ENCODE results near the gene SLC7A9. TPM values are rescaled to one million over a fixed set of nuclear protein-coding genes. Genes with fewer than 3 reads are reported as not detected.

Gene SLC7A9
- total and polyA plus RNA-seq, 2 donors (not counting 1 experiment from before 2014, with no cell fraction given) = 0.17 TPM; not detected in 1

DNA sequence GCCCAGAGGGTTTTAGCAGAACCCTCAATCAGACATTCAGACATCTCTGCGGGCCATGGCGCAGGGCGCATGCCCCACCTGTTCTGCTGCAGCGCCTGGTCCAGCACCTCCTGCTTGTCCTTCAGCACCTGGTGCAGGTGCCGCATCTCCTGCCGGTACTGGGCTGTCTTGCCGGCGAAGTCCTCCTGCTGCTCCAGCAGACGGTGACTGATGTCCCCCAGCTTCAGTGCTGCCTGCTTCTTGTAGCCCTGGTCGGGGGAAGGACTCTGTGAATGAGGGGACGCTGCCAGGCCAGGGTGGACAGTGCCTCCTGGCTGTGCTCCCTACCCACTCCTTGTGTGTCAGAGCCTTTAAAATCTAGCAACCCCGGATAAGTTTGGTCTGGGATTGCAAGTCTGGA, 12.2 kb upstream of the SLC7A9 start:
- H3K79me2 ChIP-seq (ENCODE audit: control insufficient read depth, insufficient read depth, low read length) = no peaks in the 10 kb centered on the region
- DNase-seq (ENCODE audit: low read depth in 2 of 2) = no peak
- H2AFZ ChIP-seq (ENCODE audit: low read length) = no peak overlapping the region
- H3K9ac ChIP-seq (ENCODE audit: insufficient read depth, low read length) = no peak overlapping the region
- no peaks in the 10 kb centered on the region for H3K27me3 ChIP-seq (ENCODE audit: control insufficient read depth, insufficient read depth, low read length)
- no peaks in the 10 kb centered on the region for H3K36me3 ChIP-seq (ENCODE audit: control insufficient read depth, insufficient read depth, low read length)
- H3K4me3 ChIP-seq (replicated peaks in 1 of 4; ENCODE audit: control extremely low read depth in 1 of 4, insufficient read depth in 1 of 4, low read depth in 3 of 4, low read length in 4 of 4) = no peak overlapping the region
- no peaks in the 10 kb centered on the region for H4K20me1 ChIP-seq (ENCODE audit: control insufficient read depth, extremely low read depth, insufficient read depth, low read length)
- no peak for TF ChIP-seq EZH2 (IDR thresholded peaks at IDR 0.05; ENCODE audit: low read length, missing control alignments)
- TF ChIP-seq, protein P1, sequence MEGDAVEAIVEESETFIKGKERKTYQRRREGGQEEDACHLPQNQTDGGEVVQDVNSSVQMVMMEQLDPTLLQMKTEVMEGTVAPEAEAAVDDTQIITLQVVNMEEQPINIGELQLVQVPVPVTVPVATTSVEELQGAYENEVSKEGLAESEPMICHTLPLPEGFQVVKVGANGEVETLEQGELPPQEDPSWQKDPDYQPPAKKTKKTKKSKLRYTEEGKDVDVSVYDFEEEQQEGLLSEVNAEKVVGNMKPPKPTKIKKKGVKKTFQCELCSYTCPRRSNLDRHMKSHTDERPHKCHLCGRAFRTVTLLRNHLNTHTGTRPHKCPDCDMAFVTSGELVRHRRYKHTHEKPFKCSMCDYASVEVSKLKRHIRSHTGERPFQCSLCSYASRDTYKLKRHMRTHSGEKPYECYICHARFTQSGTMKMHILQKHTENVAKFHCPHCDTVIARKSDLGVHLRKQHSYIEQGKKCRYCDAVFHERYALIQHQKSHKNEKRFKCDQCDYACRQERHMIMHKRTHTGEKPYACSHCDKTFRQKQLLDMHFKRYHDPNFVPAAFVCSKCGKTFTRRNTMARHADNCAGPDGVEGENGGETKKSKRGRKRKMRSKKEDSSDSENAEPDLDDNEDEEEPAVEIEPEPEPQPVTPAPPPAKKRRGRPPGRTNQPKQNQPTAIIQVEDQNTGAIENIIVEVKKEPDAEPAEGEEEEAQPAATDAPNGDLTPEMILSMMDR (conservative IDR thresholded peaks at IDR 0.05 in 1 of 2, IDR thresholded peaks at IDR 0.05 in 1 of 2; ENCODE audit: low read depth in 1 of 2, low read length in 2 of 2) = no peak
- H3K9me3 ChIP-seq (ENCODE audit: control insufficient read depth, insufficient read depth, low read depth, low read length) = no peaks in the 10 kb centered on the region
- no peak overlapping the region for H3K27ac ChIP-seq (ENCODE audit: insufficient read depth, low read length)
- H3K4me1 ChIP-seq (ENCODE audit: control insufficient read depth, extremely low read depth, insufficient read depth, low read length) = no peaks in the 10 kb centered on the region
- H3K4me2 ChIP-seq (ENCODE audit: extremely low read depth, insufficient read depth, low read length) = no peak overlapping the region

DNA sequence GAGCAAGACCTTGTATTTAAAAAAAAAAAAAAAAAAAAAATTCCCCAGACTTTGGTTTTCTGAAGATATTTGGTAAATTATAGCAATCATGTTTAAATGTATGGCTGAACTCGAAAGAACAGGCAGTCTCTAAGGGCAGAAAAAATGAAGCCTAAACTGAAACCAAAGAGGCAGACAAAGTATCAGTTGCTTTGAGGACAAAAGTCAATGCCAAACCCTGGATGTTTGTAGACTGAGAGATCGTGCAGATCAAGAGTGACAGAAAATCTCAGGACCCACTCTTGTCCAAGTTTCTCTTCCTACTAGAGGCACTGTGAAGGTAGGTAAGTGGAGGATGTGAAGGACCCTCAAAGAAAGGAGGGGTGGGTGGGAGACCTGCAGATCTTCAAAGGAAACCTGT, 11.1 kb upstream of the SLC7A9 start:
- no peak overlapping the region for H3K27ac ChIP-seq (ENCODE audit: insufficient read depth, low read length)
- H3K27me3 ChIP-seq (ENCODE audit: control insufficient read depth, insufficient read depth, low read length) = no peaks in the 10 kb centered on the region
- H3K4me2 ChIP-seq (ENCODE audit: extremely low read depth, insufficient read depth, low read length) = no peak overlapping the region
- no peaks in the 10 kb centered on the region for H4K20me1 ChIP-seq (ENCODE audit: control insufficient read depth, extremely low read depth, insufficient read depth, low read length)
- no peaks in the 10 kb centered on the region for H3K4me1 ChIP-seq (ENCODE audit: control insufficient read depth, extremely low read depth, insufficient read depth, low read length)
- DNase-seq (ENCODE audit: low read depth in 2 of 2) = no peak
- TF ChIP-seq EZH2 (IDR thresholded peaks at IDR 0.05; ENCODE audit: low read length, missing control alignments) = no peak
- TF ChIP-seq, protein P1 (conservative IDR thresholded peaks at IDR 0.05 in 1 of 2, IDR thresholded peaks at IDR 0.05 in 1 of 2; ENCODE audit: low read depth in 1 of 2, low read length in 2 of 2) = no peak
- no peaks in the 10 kb centered on the region for H3K9me3 ChIP-seq (ENCODE audit: control insufficient read depth, insufficient read depth, low read depth, low read length)
- no peak overlapping the region for H3K4me3 ChIP-seq (replicated peaks in 1 of 4; ENCODE audit: control extremely low read depth in 1 of 4, insufficient read depth in 1 of 4, low read depth in 3 of 4, low read length in 4 of 4)
- no peaks in the 10 kb centered on the region for H3K36me3 ChIP-seq (ENCODE audit: control insufficient read depth, insufficient read depth, low read length)
- H3K9ac ChIP-seq (ENCODE audit: insufficient read depth, low read length) = no peak overlapping the region
- H2AFZ ChIP-seq (ENCODE audit: low read length) = no peak overlapping the region
- no peaks in the 10 kb centered on the region for H3K79me2 ChIP-seq (ENCODE audit: control insufficient read depth, insufficient read depth, low read length)

DNA sequence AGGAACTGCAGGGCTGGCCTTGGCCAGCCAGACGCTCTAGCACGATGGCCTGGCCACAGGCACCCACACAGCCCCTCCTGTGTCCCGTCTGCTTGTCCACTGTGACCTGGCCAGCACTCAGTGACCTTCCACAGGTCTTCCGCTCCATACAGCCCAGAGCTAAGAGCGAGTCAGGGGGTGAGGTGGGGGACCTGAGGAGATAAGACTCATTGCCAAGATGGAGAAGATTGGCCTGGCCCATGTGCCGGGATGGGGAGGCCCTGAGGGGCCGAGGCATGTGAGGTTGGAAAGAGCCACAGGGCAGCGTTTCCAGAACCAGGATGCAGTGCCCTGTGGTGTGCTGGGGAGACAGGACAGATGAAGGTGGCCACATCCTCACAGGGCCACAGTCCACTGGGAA, 10.2 kb upstream of the SLC7A9 start:
- Histone ChIP-seq H3K9ac (ENCODE audit: insufficient read depth, low read length) (no peak overlapping the region), H3K36me3 (ENCODE audit: control insufficient read depth, insufficient read depth, low read length) (no peaks in the 10 kb centered on the region), H3K4me3 (replicated peaks in 1 of 4; ENCODE audit: control extremely low read depth in 1 of 4, insufficient read depth in 1 of 4, low read depth in 3 of 4, low read length in 4 of 4) (no peak overlapping the region), H2AFZ (ENCODE audit: low read length) (no peak overlapping the region), H3K27ac (ENCODE audit: insufficient read depth, low read length) (no peak overlapping the region), H3K79me2 (ENCODE audit: control insufficient read depth, insufficient read depth, low read length) (no peaks in the 10 kb centered on the region), H3K4me2 (ENCODE audit: extremely low read depth, insufficient read depth, low read length) (no peak overlapping the region), H3K27me3 (ENCODE audit: control insufficient read depth, insufficient read depth, low read length) (no peaks in the 10 kb centered on the region), H4K20me1 (ENCODE audit: control insufficient read depth, extremely low read depth, insufficient read depth, low read length) (no peaks in the 10 kb centered on the region), H3K4me1 (ENCODE audit: control insufficient read depth, extremely low read depth, insufficient read depth, low read length) (no peaks in the 10 kb centered on the region), H3K9me3 (ENCODE audit: control insufficient read depth, insufficient read depth, low read depth, low read length) (no peaks in the 10 kb centered on the region)
- DNase-seq (ENCODE audit: low read depth in 2 of 2) = no peak
- no peak for TF ChIP-seq EZH2 (IDR thresholded peaks at IDR 0.05; ENCODE audit: low read length, missing control alignments)
- TF ChIP-seq, protein P1 (conservative IDR thresholded peaks at IDR 0.05 in 1 of 2, IDR thresholded peaks at IDR 0.05 in 1 of 2; ENCODE audit: low read depth in 1 of 2, low read length in 2 of 2) = no peak
